OCI-LY1 (cell line): ENCODE measurements around the gene MYLK4.

ENCODE experiments used
- EZH2 ChIP-seq: fragments of 200-600 bp; sonication (generic), shearing (Covaris generic); IDR thresholded peaks from 2 replicates; pipeline ENCODE4 v1.8.0; 2017; ENCODE audit warnings: borderline replicate concordance, mixed run types, mild to moderate bottlenecking, antibody characterized with exemption, low read length, moderate library complexity, mixed read lengths
- TF ChIP-seq, protein P1 (sequence below): fragments of 200-600 bp; sonication (generic), shearing (Covaris generic); IDR thresholded peaks from 2 replicates; pipeline ENCODE4 v1.5.1; 2017; ENCODE audit warnings: mild to moderate bottlenecking, antibody characterized with exemption, low read length, moderate library complexity, mixed read lengths

DNA sequence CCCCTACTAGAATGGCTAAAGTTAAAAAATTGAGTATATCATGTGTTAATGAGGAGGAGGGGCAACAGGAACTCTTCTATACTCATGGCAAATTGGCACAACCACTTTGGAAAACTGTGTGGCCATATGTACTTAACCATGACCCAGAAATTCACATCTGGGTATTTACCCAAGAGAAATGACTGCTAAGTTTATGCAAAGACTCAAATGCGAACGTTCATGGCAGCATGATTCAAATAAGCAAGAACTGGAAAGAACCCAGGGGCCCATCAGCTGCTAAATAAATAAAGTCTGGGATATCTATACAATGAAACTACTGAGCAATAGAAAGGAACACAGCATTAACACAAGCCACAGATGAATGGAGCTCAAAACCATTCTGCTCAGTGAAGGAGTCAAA lies 107.6 kb downstream of the MYLK4 start:
- TF ChIP-seq, protein P1, sequence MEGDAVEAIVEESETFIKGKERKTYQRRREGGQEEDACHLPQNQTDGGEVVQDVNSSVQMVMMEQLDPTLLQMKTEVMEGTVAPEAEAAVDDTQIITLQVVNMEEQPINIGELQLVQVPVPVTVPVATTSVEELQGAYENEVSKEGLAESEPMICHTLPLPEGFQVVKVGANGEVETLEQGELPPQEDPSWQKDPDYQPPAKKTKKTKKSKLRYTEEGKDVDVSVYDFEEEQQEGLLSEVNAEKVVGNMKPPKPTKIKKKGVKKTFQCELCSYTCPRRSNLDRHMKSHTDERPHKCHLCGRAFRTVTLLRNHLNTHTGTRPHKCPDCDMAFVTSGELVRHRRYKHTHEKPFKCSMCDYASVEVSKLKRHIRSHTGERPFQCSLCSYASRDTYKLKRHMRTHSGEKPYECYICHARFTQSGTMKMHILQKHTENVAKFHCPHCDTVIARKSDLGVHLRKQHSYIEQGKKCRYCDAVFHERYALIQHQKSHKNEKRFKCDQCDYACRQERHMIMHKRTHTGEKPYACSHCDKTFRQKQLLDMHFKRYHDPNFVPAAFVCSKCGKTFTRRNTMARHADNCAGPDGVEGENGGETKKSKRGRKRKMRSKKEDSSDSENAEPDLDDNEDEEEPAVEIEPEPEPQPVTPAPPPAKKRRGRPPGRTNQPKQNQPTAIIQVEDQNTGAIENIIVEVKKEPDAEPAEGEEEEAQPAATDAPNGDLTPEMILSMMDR: no peak
- TF ChIP-seq EZH2: no peak
